Stimulated activated naive B cell treated with anti-CD40 and anti-IgM and Interleukin-4, amounts not matched to agents 10 μg/mL and 1 μg/mL and 100 μg/mL, for 72 hours (primary cell): ENCODE measurements around the gene EPHA4.

Experiments used
- ATAC-seq, 2 donors: fragments of 150-1000 bp; cut with Tn5 transposase; replicated peaks; 2 replicates each; pipeline ENCODE4 v1.10.0; 2021; ENCODE audit warnings: moderate library complexity in 1 of 2
- DNase-seq: peaks from one replicate; pipeline ENCODE4 v3.0.0; 2021
- H3K27ac Mint-ChIP-seq: one replicate; pipeline ENCODE4 v1.8.0; 2022; ENCODE audit warnings: mild to moderate bottlenecking, mixed read lengths
- H3K27me3 Mint-ChIP-seq, 2 donors: one replicate each; pipeline ENCODE4 v1.8.0; 2022; ENCODE audit warnings: mixed read lengths in 2 of 2
- H3K36me3 Mint-ChIP-seq, 2 donors: one replicate each; pipeline ENCODE4 v1.8.0; 2022; ENCODE audit warnings: mixed read lengths in 2 of 2, mild to moderate bottlenecking in 1 of 2
- H3K4me1 Mint-ChIP-seq, 2 donors: one replicate each; pipeline ENCODE4 v1.8.0; 2022; ENCODE audit warnings: mixed read lengths in 2 of 2, mild to moderate bottlenecking in 1 of 2
- H3K4me3 Mint-ChIP-seq, 2 donors: one replicate each; pipeline ENCODE4 v1.8.0; 2022; ENCODE audit warnings: mild to moderate bottlenecking in 2 of 2, mixed read lengths in 2 of 2, moderate library complexity in 1 of 2
- H3K9me3 Mint-ChIP-seq, 2 donors: one replicate each; pipeline ENCODE4 v1.8.0; 2022; ENCODE audit warnings: mixed read lengths in 2 of 2, mild to moderate bottlenecking in 1 of 2

EPHA4 gene

DNA sequence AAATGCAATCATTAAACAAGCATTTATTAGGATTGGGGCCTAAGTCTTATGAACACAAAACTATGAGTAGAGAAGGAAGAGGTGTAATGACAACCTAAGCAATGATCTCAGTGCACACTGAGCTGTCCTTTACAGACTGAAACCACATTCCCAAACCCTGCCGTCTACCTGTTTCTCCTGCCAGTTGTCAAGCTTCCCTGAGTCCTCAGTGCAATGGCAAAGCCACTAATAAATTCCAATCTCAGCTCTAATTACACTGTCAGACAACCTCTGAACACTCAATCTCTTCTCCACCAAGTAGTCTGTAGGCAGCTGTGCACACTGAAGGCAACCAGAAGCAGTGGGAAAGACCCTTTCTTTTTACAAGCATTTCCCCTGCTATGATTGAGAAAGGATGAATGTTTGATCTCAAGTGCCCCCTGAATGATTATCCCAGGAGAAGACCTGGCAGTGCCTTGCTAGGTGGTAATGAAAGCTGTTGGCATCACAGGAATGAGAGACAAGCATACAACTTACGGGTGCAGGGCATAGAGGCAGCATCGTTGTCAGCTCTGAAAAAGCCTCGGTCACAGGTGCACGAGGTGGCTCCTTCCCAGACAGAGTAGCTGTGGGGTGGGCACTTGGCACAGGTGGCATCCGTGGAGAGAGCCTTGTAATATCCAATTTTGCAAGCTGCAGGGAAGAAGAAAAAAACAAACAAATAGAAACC lies 71.4 kb downstream of the EPHA4 start:
- no peaks in the 10 kb centered on the region for H3K27me3 Mint-ChIP-seq

DNA sequence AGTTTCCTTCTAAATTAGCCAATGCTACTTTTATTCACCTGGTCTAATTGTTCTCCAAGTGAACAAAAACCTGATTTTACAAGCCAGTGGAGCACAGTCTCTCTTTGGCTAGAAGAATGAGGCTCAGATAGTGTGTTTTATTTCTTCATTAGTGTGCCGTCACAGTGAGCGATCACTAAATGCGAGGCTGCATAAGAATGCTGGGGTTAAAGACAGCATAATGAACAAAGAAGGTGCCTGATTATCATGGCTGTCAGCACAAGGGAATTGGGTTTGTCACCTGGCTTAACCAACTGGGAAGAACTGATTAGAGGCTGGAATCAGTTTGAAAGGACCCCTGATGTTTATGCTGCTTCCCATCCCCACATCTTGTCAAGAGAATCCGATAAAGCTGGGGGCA lies 76.4 kb downstream of the EPHA4 start:
- no peaks in the 10 kb centered on the region for H3K36me3 Mint-ChIP-seq
- no peak overlapping the region for H3K27ac Mint-ChIP-seq
- peaks cover 9 to 20% of the 10 kb centered on the region in 2 donors for H3K4me1 Mint-ChIP-seq
- ATAC-seq (no peak), DNase-seq (no peak)
- H3K27me3 Mint-ChIP-seq: no peaks in the 10 kb centered on the region
- H3K9me3 Mint-ChIP-seq: peaks cover 0 to 2% of the 10 kb centered on the region in 2 donors
- no peak overlapping the region for H3K4me3 Mint-ChIP-seq

More for the DNA sequence above, 71.4 kb downstream of the EPHA4 start:
- H3K4me1 Mint-ChIP-seq: peaks cover 16 to 28% of the 10 kb centered on the region in 2 donors
- H3K4me3 Mint-ChIP-seq: no peak overlapping the region
- no peaks in the 10 kb centered on the region for H3K36me3 Mint-ChIP-seq
- ATAC-seq (no peak), DNase-seq (no peak)
- H3K27ac Mint-ChIP-seq: no peak overlapping the region
- peaks cover 0 to 2% of the 10 kb centered on the region in 2 donors for H3K9me3 Mint-ChIP-seq

GRCh38 chr2:221494556-221494955 lies 77.5 kb downstream of the EPHA4 start:
- Mint-ChIP-seq H3K27me3 (no peaks in the 10 kb centered on the region), H3K9me3 (no peaks in the 10 kb centered on the region), H3K27ac (no peak overlapping the region), H3K36me3 (no peaks in the 10 kb centered on the region), H3K4me3 (no peak overlapping the region), H3K4me1 (peaks cover 8 to 15% of the 10 kb centered on the region in 2 donors)
- DNase-seq (no peak), ATAC-seq (no peak)

- Mint-ChIP-seq H3K4me1 (peaks cover 8 to 15% of the 10 kb centered on the region in 2 donors), H3K36me3 (no peaks in the 10 kb centered on the region), H3K9me3 (no peaks in the 10 kb centered on the region), H3K27ac (no peak overlapping the region), H3K27me3 (no peaks in the 10 kb centered on the region), H3K4me3 (no peak overlapping the region)
- DNase-seq (no peak), ATAC-seq (no peak)
These were observed 78.7 kb downstream of the EPHA4 start for GRCh38 chr2:221493391-221493790.

- Mint-ChIP-seq H3K4me3 (no peak overlapping the region), H3K4me1 (peaks cover 2 to 7% of the 10 kb centered on the region in 2 donors), H3K9me3 (no peaks in the 10 kb centered on the region), H3K27me3 (no peaks in the 10 kb centered on the region), H3K36me3 (no peaks in the 10 kb centered on the region), H3K27ac (no peak overlapping the region)
- ATAC-seq: no peak
- no peak for DNase-seq
These were observed 79.5 kb downstream of the EPHA4 start for GRCh38 chr2:221492636-221493035.

DNA sequence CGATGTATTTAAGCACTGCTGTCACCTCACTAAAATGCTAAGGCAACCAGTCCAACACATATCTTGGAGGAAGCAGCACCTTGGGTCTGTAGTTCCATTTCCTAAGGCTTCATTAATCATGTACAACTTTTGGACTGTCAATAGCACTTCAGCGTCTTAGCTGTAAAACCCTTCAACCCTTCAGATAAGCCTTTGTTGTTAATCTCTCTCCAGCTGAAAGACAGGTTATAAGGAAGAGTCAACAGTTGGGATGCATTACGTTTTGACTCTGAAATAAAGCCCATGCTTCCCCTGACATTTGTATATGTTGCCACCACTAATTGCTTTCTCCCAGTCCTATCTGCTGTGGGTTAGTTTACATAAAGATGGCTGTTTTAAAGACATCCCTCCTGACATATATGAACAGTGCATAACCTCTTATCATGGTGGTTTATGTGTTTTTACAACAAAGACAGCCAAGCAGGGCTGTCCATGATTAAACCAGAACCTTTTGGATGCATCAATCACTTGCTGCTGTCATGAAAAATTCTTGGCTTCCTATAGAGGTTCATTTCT lies 81.5 kb downstream of the EPHA4 start:
- no peak for DNase-seq
- peaks cover 5 to 12% of the 10 kb centered on the region in 2 donors for H3K4me1 Mint-ChIP-seq
- H3K4me3 Mint-ChIP-seq: no peak overlapping the region
- no peak for ATAC-seq
- no peaks in the 10 kb centered on the region for H3K36me3 Mint-ChIP-seq
- no peaks in the 10 kb centered on the region for H3K27me3 Mint-ChIP-seq
- H3K27ac Mint-ChIP-seq: no peak overlapping the region
- no peaks in the 10 kb centered on the region for H3K9me3 Mint-ChIP-seq

DNA sequence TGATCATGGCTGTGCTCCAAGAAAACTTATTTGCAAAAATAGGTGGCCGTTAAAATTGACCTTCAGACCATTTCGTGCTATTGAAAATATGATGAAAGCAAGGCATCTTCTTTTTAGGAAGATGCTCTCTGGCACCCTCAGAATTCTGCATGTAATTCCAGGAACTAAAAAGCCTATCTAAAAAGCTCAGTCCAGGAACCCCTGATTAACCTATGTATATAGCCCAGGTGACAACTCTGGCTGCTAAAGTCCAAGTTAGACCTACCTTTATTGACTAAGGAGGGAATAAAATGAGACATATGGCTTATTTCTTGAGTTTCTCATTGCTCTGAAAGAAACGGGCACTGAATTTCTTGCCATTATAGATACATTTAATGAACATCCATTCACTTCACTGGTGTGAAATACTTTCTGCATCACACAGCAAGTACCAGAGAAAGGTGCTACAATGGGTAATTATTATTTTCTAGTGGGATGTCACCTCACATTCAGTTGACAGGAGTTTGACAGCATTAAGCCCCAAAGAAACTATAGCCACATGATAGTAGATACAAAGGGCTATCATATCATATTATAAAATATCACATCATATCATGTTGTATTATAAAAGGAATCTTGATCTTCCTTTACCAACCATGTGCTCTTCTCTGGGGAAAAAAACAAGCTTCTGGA lies 83.8 kb downstream of the EPHA4 start:
- H3K36me3 Mint-ChIP-seq: no peaks in the 10 kb centered on the region
- DNase-seq (no peak), ATAC-seq (no peak)
- H3K4me3 Mint-ChIP-seq: no peak overlapping the region
- H3K4me1 Mint-ChIP-seq: peaks cover 5 to 12% of the 10 kb centered on the region in 2 donors
- no peaks in the 10 kb centered on the region for H3K27me3 Mint-ChIP-seq
- no peaks in the 10 kb centered on the region for H3K9me3 Mint-ChIP-seq
- no peak overlapping the region for H3K27ac Mint-ChIP-seq

DNA sequence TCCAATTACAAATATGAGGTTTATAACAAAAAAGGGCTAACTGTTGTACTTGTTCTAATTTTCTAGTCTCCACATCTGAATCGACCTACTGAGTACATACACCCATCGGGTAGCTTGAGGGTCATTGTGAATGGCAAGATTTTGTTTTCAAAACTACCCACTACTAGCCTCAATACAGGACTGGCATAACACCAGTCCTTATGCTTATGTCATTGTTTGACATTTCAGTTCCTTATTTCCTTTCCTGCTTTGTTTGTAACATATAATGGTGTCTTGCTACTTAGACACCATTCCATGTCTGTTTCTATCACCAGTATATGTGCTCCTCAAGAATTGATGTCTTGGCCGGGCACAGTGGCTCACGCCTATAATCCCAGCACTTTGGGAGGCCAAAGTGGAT lies 86.0 kb downstream of the EPHA4 start:
- peak; percentile 52 to 64 for ATAC-seq

DNA sequence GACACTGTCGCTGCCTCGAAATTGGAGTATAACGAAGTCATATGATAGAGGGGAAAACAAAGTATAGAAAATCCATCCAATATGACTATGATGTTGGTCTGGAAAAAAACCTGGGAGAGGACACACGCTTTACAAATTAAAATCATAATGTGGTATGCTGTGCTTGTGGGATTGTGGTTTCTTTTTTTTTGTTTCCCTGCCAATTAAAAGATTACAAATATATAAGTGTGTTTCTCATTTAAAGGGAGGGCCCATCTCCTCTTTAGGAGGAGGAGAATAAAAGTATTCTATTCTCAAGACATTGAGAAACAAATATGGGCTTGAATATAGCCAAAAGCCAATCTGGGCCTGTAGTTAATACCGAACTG lies 86.6 kb downstream of the EPHA4 start:
- DNase-seq: no peak
- H3K27me3 Mint-ChIP-seq: no peaks in the 10 kb centered on the region
- H3K9me3 Mint-ChIP-seq: no peaks in the 10 kb centered on the region
- no peak overlapping the region for H3K4me3 Mint-ChIP-seq
- no peaks in the 10 kb centered on the region for H3K36me3 Mint-ChIP-seq
- ATAC-seq: no peak
- H3K4me1 Mint-ChIP-seq: peaks cover 5 to 12% of the 10 kb centered on the region in 2 donors
- no peak overlapping the region for H3K27ac Mint-ChIP-seq

More for the DNA sequence above, 86.0 kb downstream of the EPHA4 start:
- Mint-ChIP-seq H3K36me3 (no peaks in the 10 kb centered on the region), H3K27me3 (no peaks in the 10 kb centered on the region), H3K9me3 (no peaks in the 10 kb centered on the region), H3K4me1 (peaks cover 5 to 12% of the 10 kb centered on the region in 2 donors), H3K4me3 (no peak overlapping the region), H3K27ac (no peak overlapping the region)
- DNase-seq: no peak

GRCh38 chr2:221484761-221485502 lies 87.2 kb downstream of the EPHA4 start:
- H3K27ac Mint-ChIP-seq: no peak overlapping the region

GRCh38 chr2:221482666-221483455 lies 89.2 kb downstream of the EPHA4 start:
- no peak for ATAC-seq
- peaks cover 5 to 12% of the 10 kb centered on the region in 2 donors for H3K4me1 Mint-ChIP-seq
- DNase-seq: no peak
- no peak overlapping the region for H3K27ac Mint-ChIP-seq
- no peaks in the 10 kb centered on the region for H3K36me3 Mint-ChIP-seq
- no peak overlapping the region for H3K4me3 Mint-ChIP-seq
- peaks cover 0 to 4% of the 10 kb centered on the region in 2 donors for H3K27me3 Mint-ChIP-seq
- no peaks in the 10 kb centered on the region for H3K9me3 Mint-ChIP-seq

More at GRCh38 chr2:221484761-221485502, 87.2 kb downstream of the EPHA4 start:
- no peak for ATAC-seq
- Mint-ChIP-seq H3K27me3 (no peaks in the 10 kb centered on the region), H3K36me3 (no peaks in the 10 kb centered on the region), H3K4me1 (peaks cover 5 to 12% of the 10 kb centered on the region in 2 donors), H3K4me3 (no peak overlapping the region), H3K9me3 (no peaks in the 10 kb centered on the region)
- no peak for DNase-seq

GRCh38 chr2:221480821-221481220 lies 91.3 kb downstream of the EPHA4 start:
- H3K9me3 Mint-ChIP-seq: no peaks in the 10 kb centered on the region
- H3K27ac Mint-ChIP-seq: no peak overlapping the region
- H3K36me3 Mint-ChIP-seq: peaks cover 0 to 3% of the 10 kb centered on the region in 2 donors
- ATAC-seq: no peak
- DNase-seq: no peak
- peaks cover 0 to 4% of the 10 kb centered on the region in 2 donors for H3K27me3 Mint-ChIP-seq
- H3K4me3 Mint-ChIP-seq: no peak overlapping the region
- H3K4me1 Mint-ChIP-seq: peaks cover 0 to under 1% of the 10 kb centered on the region in 2 donors

DNA sequence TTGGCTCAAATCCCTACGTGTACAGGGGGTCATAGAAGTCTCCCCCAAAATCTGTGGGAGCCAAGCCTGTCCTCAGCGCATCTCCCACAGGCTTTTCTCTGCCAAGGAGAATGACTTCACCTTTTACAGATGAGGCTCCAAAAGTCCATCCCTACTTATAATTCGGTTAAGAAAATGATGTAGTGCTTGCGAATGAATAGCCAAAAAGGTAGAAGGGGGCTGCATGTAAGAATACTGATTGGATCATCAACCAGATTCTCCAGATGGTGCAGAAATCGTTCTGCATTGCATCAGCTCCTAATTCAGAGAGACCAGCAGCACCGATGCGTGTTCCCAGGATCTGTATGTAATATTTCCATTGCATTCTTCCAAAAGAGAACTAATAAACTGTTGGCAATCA lies 91.9 kb downstream of the EPHA4 start:
- Mint-ChIP-seq H3K9me3 (no peaks in the 10 kb centered on the region), H3K27ac (no peak overlapping the region), H3K4me1 (no peaks in the 10 kb centered on the region), H3K4me3 (no peak overlapping the region), H3K36me3 (peaks cover 0 to 3% of the 10 kb centered on the region in 2 donors), H3K27me3 (peaks cover 0 to 4% of the 10 kb centered on the region in 2 donors)
- no peak for DNase-seq
- no peak for ATAC-seq

DNA sequence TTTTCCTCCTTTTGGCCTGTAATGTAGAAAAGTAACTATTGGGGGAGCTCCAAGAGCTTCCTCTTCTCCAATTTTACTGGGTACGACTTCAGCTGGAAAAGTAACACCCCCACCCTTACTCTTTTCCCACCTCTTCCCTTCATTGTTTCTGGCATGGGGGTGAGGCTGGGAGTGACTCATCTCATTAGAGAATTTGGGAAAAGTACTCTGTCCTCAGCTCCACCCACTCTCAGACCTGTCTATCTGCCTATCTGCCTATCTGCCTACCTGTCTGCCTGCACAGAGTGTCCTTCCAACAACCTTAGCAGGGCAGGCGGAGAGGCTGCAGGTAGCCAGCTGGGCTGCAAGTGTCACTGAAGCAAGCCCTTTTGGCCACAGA lies 93.6 kb downstream of the EPHA4 start:
- H3K27me3 Mint-ChIP-seq: peaks cover 0 to 4% of the 10 kb centered on the region in 2 donors
- H3K27ac Mint-ChIP-seq: no peak overlapping the region
- H3K4me3 Mint-ChIP-seq: no peak overlapping the region
- ATAC-seq: no peak
- H3K36me3 Mint-ChIP-seq: peaks cover 0 to 3% of the 10 kb centered on the region in 2 donors
- H3K4me1 Mint-ChIP-seq: no peaks in the 10 kb centered on the region
- no peak for DNase-seq
- H3K9me3 Mint-ChIP-seq: no peaks in the 10 kb centered on the region
